IPS-20b (cell line): Measurements from ENCODE around the gene CHP1.

ENCODE experiments used
- H3K27ac ChIP-seq: one replicate; pipeline ENCODE4 v1.5.1; 2013; ENCODE audit warnings: low read length
- H3K27me3 ChIP-seq: 2 replicates; pipeline ENCODE4 v1.6.1; 2013; ENCODE audit warnings: mild to moderate bottlenecking, low read length, inconsistent platforms; ENCODE audit not compliant: insufficient read depth
- H3K36me3 ChIP-seq: 2 replicates; pipeline ENCODE4 v1.6.1; 2013; ENCODE audit warnings: low read depth, mild to moderate bottlenecking, inconsistent platforms, low read length, moderate library complexity; ENCODE audit not compliant: insufficient read depth
- H3K4me1 ChIP-seq: 2 replicates; pipeline ENCODE4 v1.6.1; 2013; ENCODE audit warnings: mild to moderate bottlenecking, control low read depth, inconsistent platforms, low read length, moderate library complexity; ENCODE audit not compliant: insufficient read depth
- H3K4me3 ChIP-seq: 2 replicates; pipeline ENCODE4 v1.5.1; 2013; ENCODE audit warnings: mild to moderate bottlenecking, low read length, inconsistent platforms
- H3K9ac ChIP-seq: 2 replicates; pipeline ENCODE4 v1.6.1; 2013; ENCODE audit warnings: low read depth, mild to moderate bottlenecking, inconsistent platforms, low read length, moderate library complexity
- H3K9me3 ChIP-seq: 2 replicates; pipeline ENCODE4 v1.6.1; 2013; ENCODE audit warnings: mild to moderate bottlenecking, low read depth, low read length, inconsistent platforms; ENCODE audit not compliant: insufficient read depth

The CHP1 gene

GRCh38 chr15:41230650-41231421, at the start of gene CHP1, which contains the start of gene EXD1:
TSS of gene CHP1 (plus strand) at chr15:41231268. CDS start at chr15:41231383, 115 bp downstream.
TSS of gene EXD1 (minus strand) at chr15:41230757. CDS start at chr15:41226575, 4,182 bp downstream.
- no peaks in the 10 kb centered on the region for H3K27me3 ChIP-seq
- no peaks in the 10 kb centered on the region for H3K36me3 ChIP-seq
- H3K27ac ChIP-seq: peak within 1 kb of the TSS; percentile 48
- H3K4me1 ChIP-seq: peaks cover 3% of the 10 kb centered on the region; the same call in 1 of the 2 replicates
- peak within 1 kb of the TSS; percentile 85 for H3K9ac ChIP-seq
- peak within 1 kb of the TSS; percentile 90 for H3K4me3 ChIP-seq
- no peaks in the 10 kb centered on the region for H3K9me3 ChIP-seq

GRCh38 chr15:41182266-41182665, 48.8 kb upstream of the CHP1 start:
- H3K27me3 ChIP-seq: no peaks in the 10 kb centered on the region
- peaks cover 5% of the 10 kb centered on the region; the same call in 1 of the 2 replicates for H3K4me1 ChIP-seq
- H3K27ac ChIP-seq: no peak overlapping the region
- no peak overlapping the region for H3K9ac ChIP-seq
- no peak overlapping the region for H3K4me3 ChIP-seq
- H3K36me3 ChIP-seq: no peaks in the 10 kb centered on the region
- no peaks in the 10 kb centered on the region for H3K9me3 ChIP-seq

GRCh38 chr15:41183581-41183980, 47.5 kb upstream of the CHP1 start:
- Histone ChIP-seq H3K9me3 (no peaks in the 10 kb centered on the region), H3K4me3 (no peak overlapping the region), H3K27ac (no peak overlapping the region), H3K27me3 (no peaks in the 10 kb centered on the region), H3K9ac (no peak overlapping the region), H3K4me1 (peaks cover 5% of the 10 kb centered on the region; the same call in 1 of the 2 replicates), H3K36me3 (no peaks in the 10 kb centered on the region)

- no peak overlapping the region for H3K27ac ChIP-seq
- no peak overlapping the region for H3K9ac ChIP-seq
- H3K4me3 ChIP-seq: no peak overlapping the region
- H3K36me3 ChIP-seq: no peaks in the 10 kb centered on the region
- H3K9me3 ChIP-seq: no peaks in the 10 kb centered on the region
- H3K27me3 ChIP-seq: no peaks in the 10 kb centered on the region
- no peaks in the 10 kb centered on the region for H3K4me1 ChIP-seq
Observed at GRCh38 chr15:41194444-41194843, 36.6 kb upstream of the CHP1 start.

- no peak overlapping the region for H3K9ac ChIP-seq
- no peak overlapping the region for H3K27ac ChIP-seq
- H3K4me1 ChIP-seq: no peaks in the 10 kb centered on the region
- no peaks in the 10 kb centered on the region for H3K27me3 ChIP-seq
- H3K4me3 ChIP-seq: no peak overlapping the region
- no peaks in the 10 kb centered on the region for H3K9me3 ChIP-seq
- H3K36me3 ChIP-seq: no peaks in the 10 kb centered on the region
Observed at GRCh38 chr15:41199470-41199869, 31.6 kb upstream of the CHP1 start.

GRCh38 chr15:41203395-41203794, 27.7 kb upstream of the CHP1 start:
- Histone ChIP-seq H3K36me3 (no peaks in the 10 kb centered on the region), H3K4me1 (no peaks in the 10 kb centered on the region), H3K27ac (no peak overlapping the region), H3K9ac (no peak overlapping the region), H3K9me3 (no peaks in the 10 kb centered on the region), H3K4me3 (no peak overlapping the region), H3K27me3 (no peaks in the 10 kb centered on the region)

GRCh38 chr15:41205315-41205714, 25.8 kb upstream of the CHP1 start:
- H3K9ac ChIP-seq: no peak overlapping the region
- H3K4me3 ChIP-seq: no peak overlapping the region
- H3K36me3 ChIP-seq: no peaks in the 10 kb centered on the region
- H3K27me3 ChIP-seq: no peaks in the 10 kb centered on the region
- no peak overlapping the region for H3K27ac ChIP-seq
- H3K4me1 ChIP-seq: no peaks in the 10 kb centered on the region
- H3K9me3 ChIP-seq: no peaks in the 10 kb centered on the region

- no peaks in the 10 kb centered on the region for H3K36me3 ChIP-seq
- no peaks in the 10 kb centered on the region for H3K4me1 ChIP-seq
- no peaks in the 10 kb centered on the region for H3K27me3 ChIP-seq
- no peaks in the 10 kb centered on the region for H3K9me3 ChIP-seq
- H3K9ac ChIP-seq: no peak overlapping the region
- H3K27ac ChIP-seq: no peak overlapping the region
- H3K4me3 ChIP-seq: no peak overlapping the region
Observed at GRCh38 chr15:41207687-41208448, 23.2 kb upstream of the CHP1 start.

- Histone ChIP-seq H3K4me1 (peaks cover 12% of the 10 kb centered on the region; the same call in 1 of the 2 replicates), H3K9ac (no peak overlapping the region), H3K9me3 (no peaks in the 10 kb centered on the region), H3K4me3 (no peak overlapping the region), H3K27me3 (no peaks in the 10 kb centered on the region), H3K27ac (no peak overlapping the region), H3K36me3 (no peaks in the 10 kb centered on the region)
Observed at GRCh38 chr15:41215708-41216107, 15.4 kb upstream of the CHP1 start.

- H3K27ac ChIP-seq: no peak overlapping the region
- no peaks in the 10 kb centered on the region for H3K36me3 ChIP-seq
- peaks cover 12% of the 10 kb centered on the region; the same call in 1 of the 2 replicates for H3K4me1 ChIP-seq
- no peaks in the 10 kb centered on the region for H3K27me3 ChIP-seq
- H3K9ac ChIP-seq: no peak overlapping the region; the same call in 1 of the 2 replicates
- H3K4me3 ChIP-seq: no peak overlapping the region; the same call in 1 of the 2 replicates
- no peaks in the 10 kb centered on the region for H3K9me3 ChIP-seq
Observed at GRCh38 chr15:41218851-41219250, 12.2 kb upstream of the CHP1 start.

- peaks cover 12% of the 10 kb centered on the region; the same call in 1 of the 2 replicates for H3K4me1 ChIP-seq
- no peaks in the 10 kb centered on the region for H3K9me3 ChIP-seq
- peak overlapping the region; percentile 24; the same call in 1 of the 2 replicates for H3K4me3 ChIP-seq
- peak overlapping the region; percentile 20; the same call in 1 of the 2 replicates for H3K9ac ChIP-seq
- H3K27ac ChIP-seq: peak overlapping the region; percentile 56
- no peaks in the 10 kb centered on the region for H3K36me3 ChIP-seq
- no peaks in the 10 kb centered on the region for H3K27me3 ChIP-seq
Observed at GRCh38 chr15:41219381-41219780, 11.7 kb upstream of the CHP1 start.
